AG04449 (cell line): ENCODE results near the gene RPS15.

ENCODE experiments used
- CTCF ChIA-PET: fragments of 350-600 bp; formaldehyde crosslinking; extraction: SDS; loops from one replicate; lab custom pipeline; 2021; ENCODE audit warnings: antibody characterized with exemption; lab: Yijun Ruan, JAX
- POLR2A ChIA-PET: fragments of 400-600, 350-600 bp; formaldehyde crosslinking; extraction: SDS; loops from one replicate; lab custom pipeline; 2020; ENCODE audit warnings: antibody characterized with exemption, inconsistent platforms; lab: Yijun Ruan, JAX
- DNase-seq: peaks from one replicate; pipeline ENCODE4 v3.0.0-alpha.2; 2010; ENCODE audit warnings: low read depth, low spot score
- H3K4me3 ChIP-seq: 2 replicates; pipeline ENCODE4 v1.5.1; 2011; ENCODE audit warnings: low read depth, mild to moderate bottlenecking, control low read depth, low read length
- TF ChIP-seq, protein P1 (sequence below): IDR thresholded peaks from one replicate; pipeline ENCODE4 v1.5.1; 2011; ENCODE audit warnings: mild to moderate bottlenecking, moderate library complexity, low read length, control low read depth, inconsistent platforms; ENCODE audit not compliant: insufficient read depth; ENCODE audit errors: missing control alignments

Gene RPS15

DNA sequence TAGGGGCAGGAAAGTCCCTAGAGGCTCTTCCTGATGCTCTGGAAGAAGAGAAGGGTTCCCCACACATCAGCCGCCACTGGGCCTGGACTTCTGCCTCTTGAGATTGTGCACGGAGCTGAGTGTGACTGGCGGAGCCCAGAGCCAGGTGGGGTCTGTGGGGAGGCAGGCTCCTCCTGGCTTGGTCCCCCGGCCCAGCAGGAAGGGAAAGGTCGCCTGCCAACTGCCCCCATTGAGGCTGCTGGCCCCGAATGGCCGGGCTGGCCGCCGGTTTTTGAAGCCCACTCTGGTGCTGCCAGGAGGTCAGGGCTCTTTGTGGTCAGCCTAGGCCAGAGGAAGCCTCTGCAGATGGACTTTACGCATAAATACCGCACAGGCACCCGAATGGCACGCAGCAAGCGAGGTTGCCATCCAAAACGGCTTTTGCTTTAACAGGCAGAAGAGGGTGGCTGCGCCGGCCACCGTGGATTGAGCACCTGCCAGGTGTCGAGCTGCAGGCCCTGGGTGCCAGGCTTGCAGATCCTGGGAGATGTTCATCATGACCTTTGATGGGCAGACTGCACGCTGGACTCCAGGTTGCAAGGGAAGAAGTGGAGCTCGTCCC is 25.8 kb upstream of the RPS15 start:
- no peak overlapping the region for H3K4me3 ChIP-seq
- TF ChIP-seq, protein P1, sequence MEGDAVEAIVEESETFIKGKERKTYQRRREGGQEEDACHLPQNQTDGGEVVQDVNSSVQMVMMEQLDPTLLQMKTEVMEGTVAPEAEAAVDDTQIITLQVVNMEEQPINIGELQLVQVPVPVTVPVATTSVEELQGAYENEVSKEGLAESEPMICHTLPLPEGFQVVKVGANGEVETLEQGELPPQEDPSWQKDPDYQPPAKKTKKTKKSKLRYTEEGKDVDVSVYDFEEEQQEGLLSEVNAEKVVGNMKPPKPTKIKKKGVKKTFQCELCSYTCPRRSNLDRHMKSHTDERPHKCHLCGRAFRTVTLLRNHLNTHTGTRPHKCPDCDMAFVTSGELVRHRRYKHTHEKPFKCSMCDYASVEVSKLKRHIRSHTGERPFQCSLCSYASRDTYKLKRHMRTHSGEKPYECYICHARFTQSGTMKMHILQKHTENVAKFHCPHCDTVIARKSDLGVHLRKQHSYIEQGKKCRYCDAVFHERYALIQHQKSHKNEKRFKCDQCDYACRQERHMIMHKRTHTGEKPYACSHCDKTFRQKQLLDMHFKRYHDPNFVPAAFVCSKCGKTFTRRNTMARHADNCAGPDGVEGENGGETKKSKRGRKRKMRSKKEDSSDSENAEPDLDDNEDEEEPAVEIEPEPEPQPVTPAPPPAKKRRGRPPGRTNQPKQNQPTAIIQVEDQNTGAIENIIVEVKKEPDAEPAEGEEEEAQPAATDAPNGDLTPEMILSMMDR: no peak
- CTCF ChIA-PET: interaction anchor here (1.1 to 1.8 kb wide), 5 partner anchors 10 to 133 kb away, joined by 3 to 8 read pairs (median 5); no protein-coding TSS in a partner anchor
- POLR2A ChIA-PET: no interaction called here
- DNase-seq: no peak

- CTCF ChIA-PET: interaction anchor here (1.1 to 1.8 kb wide), 4 partner anchors 11 to 134 kb away, joined by 3 to 8 read pairs (median 6); no protein-coding TSS in a partner anchor
- TF ChIP-seq, protein P1: no peak
- DNase-seq: no peak
- POLR2A ChIA-PET: no interaction called here
- no peak overlapping the region for H3K4me3 ChIP-seq
These were observed 25.0 kb upstream of the RPS15 start for GRCh38 chr19:1412995-1413800.

DNA sequence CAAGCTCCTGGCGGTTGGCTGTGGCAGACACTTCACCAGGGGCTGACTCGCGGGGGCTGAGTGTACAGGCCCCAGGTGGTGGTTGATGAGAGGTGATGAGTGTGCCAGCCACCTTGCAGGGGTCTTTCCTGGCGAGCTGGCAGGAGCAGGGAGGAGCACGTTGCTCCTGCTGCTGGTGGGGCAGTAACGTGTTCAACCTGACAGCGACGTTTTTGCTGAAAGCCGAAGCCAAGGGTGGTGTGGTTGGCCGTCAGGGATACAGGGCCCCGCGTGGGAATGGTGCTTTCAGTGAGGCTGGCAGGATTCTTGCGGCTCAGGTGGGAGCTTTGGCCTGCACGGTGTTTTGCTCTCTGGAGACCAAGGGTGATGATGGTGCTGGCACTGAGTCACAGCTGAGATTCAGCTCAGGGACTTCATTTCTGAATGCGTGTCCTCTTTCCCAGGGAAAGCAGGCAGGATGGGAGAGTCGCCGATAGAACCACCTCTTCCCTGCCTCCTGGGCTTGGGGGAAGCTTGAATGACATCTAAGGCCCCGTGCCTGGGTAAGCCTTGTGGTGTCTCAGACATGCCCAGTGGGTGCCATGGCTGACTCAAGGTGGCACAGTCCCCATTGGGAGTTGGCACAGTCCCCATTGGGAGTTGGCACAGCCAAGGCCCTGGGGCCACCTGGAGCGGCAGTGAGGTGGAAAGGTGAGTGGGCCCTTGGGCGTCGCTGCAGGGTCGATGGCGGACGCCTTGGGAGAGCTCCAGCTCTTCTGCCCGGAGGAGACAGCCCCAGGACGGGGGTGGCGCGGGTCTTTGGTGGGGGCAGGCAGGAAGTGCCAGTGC is 22.0 kb upstream of the RPS15 start:
- TF ChIP-seq, protein P1: no peak
- no peak for DNase-seq
- POLR2A ChIA-PET: interaction anchor here (0.8 to 1.1 kb wide), 2 partner anchors 18 to 147 kb away, joined by 4 to 5 read pairs; partner anchors contain the start of gene CIRBP
- no peak overlapping the region for H3K4me3 ChIP-seq
- CTCF ChIA-PET: interaction anchor here (0.9 to 2.4 kb wide), 5 partner anchors 13 to 172 kb away, joined by 3 to 8 read pairs (median 4); no protein-coding TSS in a partner anchor

DNA sequence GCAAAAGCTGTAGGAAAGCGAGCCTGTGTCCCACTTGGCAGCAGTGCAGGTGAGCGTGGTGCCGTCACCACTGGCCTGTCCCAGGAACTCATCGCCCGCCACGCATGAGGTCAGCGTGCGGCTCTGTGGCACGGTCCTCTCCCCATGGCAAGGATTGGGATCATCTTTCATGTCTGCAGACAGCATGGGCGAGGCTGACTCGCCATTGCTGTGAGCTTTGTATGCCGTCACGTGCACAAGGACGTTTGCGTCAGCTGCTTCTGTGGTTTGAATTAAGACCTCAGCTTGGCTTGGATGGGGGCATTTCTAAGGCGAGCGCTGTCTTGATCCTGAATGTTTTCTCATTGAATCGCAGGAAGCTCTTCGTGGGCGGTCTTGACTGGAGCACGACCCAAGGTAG is 21.1 kb upstream of the RPS15 start:
- H3K4me3 ChIP-seq: no peak overlapping the region
- TF ChIP-seq, protein P1: no peak
- DNase-seq: no peak
- CTCF ChIA-PET: interaction anchor here (0.9 to 2.4 kb wide), 3 partner anchors 20 to 173 kb away, joined by 4 to 8 read pairs (median 5); no protein-coding TSS in a partner anchor
- POLR2A ChIA-PET: interaction anchor here (0.9 kb wide), 1 partner anchor 22 kb away, joined by 3 read pairs; no protein-coding TSS in a partner anchor

- CTCF ChIA-PET: interaction anchor here (1.3 to 2.4 kb wide), 2 partner anchors 19 to 174 kb away, joined by 5 to 8 read pairs; no protein-coding TSS in a partner anchor
These were observed 20.3 kb upstream of the RPS15 start for GRCh38 chr19:1417681-1418495.

More at GRCh38 chr19:1417681-1418495, 20.3 kb upstream of the RPS15 start:
- TF ChIP-seq, protein P1: no peak
- H3K4me3 ChIP-seq: no peak overlapping the region
- POLR2A ChIA-PET: interaction anchor here (0.9 kb wide), 2 partner anchors 10 to 21 kb away, joined by 3 read pairs; no protein-coding TSS in a partner anchor
- no peak for DNase-seq
